Activated CD4-positive, alpha-beta T cell treated with anti-CD3 and anti-CD28 coated beads, Interleukin-2, amount 10 ng/mL, durations not matched to agents 7 days and 5 days (primary cell): Measurements from ENCODE around the gene IRX3. TPM values are rescaled to one million over a fixed set of nuclear protein-coding genes. Genes with fewer than 3 reads are reported as not detected.
A peak's percentile ranks its signal among the peaks of the same experiment; 100 is the strongest.

Experiments used
- CTCF ChIA-PET: fragments of 350-600 bp; sonication (Branson Sonifier 250); formaldehyde crosslinking; loops from one replicate; lab custom pipeline; 2021; ENCODE audit warnings: antibody characterized with exemption; lab: Charles Lee
- POLR2A ChIA-PET: fragments of 350-600 bp; sonication (Branson Sonifier 250); formaldehyde crosslinking; loops from one replicate; lab custom pipeline; 2021; ENCODE audit warnings: antibody characterized with exemption; lab: Charles Lee
- DNase-seq: peaks from one replicate; pipeline ENCODE4 v3.0.0-alpha.2; 2020
- H3K27ac Mint-ChIP-seq: one replicate; pipeline ENCODE4 v1.8.0; 2021; ENCODE audit warnings: mild to moderate bottlenecking, moderate library complexity, mixed read lengths
- H3K27me3 Mint-ChIP-seq: one replicate; pipeline ENCODE4 v1.8.0; 2021; ENCODE audit warnings: mixed read lengths
- H3K36me3 Mint-ChIP-seq: one replicate; pipeline ENCODE4 v1.8.0; 2021; ENCODE audit warnings: low read depth, mixed read lengths
- H3K4me1 Mint-ChIP-seq: one replicate; pipeline ENCODE4 v1.8.0; 2021; ENCODE audit warnings: mixed read lengths
- H3K4me3 Mint-ChIP-seq: one replicate; pipeline ENCODE4 v1.8.0; 2021; ENCODE audit warnings: mild to moderate bottlenecking, moderate library complexity, mixed read lengths
- H3K9me3 Mint-ChIP-seq: one replicate; pipeline ENCODE4 v1.8.0; 2021; ENCODE audit warnings: mixed read lengths
- total RNA-seq, 2 experiments: library from RNA; stranded (reverse); gene quantifications; one replicate each; pipeline ENCODE4 v1.2.3, GENCODE V29; 2021

IRX3 gene
- total RNA-seq, 2 experiments from 2014 or later: not detected

DNA sequence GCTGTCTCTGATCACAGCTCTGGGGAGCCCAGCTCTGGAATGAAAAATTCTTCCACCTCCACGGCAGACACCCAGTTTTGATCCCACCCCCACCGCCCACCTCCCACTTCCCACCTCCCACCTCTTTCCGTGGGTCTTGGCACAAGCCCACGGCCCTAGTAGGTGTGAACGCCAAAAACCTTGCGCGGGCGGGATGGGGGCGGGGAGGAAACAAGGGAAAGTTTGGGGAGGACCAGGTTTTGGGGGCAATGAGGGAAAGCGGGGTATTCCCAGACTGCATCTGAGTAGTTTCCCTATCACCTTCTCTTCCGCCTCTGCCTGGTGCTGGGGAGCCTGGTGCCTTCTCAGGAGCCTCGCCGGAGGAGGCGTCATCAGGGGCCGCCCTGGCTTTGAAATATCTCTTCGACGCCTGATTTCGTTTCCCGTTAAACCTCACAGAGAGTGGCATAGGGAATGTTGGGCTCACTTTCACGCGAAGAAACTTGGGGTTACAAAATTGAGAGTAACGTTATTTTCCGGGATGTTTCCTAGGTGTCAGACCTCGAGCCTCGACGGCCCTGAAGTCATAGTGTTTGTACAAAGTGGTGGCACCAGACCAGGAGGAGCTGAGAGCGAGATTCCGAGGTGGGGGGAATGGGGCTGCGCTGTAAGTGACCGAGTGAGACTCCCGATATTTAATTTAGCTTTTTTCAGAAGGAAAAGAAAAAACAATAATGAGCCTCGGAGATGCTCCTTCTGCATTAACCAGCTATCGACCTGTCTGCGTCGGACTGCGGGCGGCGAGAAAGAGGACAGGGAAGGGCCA, 1.6 kb upstream of the IRX3 start:
- Mint-ChIP-seq H3K27me3 (peaks cover 76% of the 10 kb centered on the region), H3K27ac (no peak overlapping the region), H3K4me3 (no peak overlapping the region), H3K36me3 (peaks cover 11% of the 10 kb centered on the region), H3K4me1 (peaks cover 20% of the 10 kb centered on the region), H3K9me3 (no peaks in the 10 kb centered on the region)
- CTCF ChIA-PET: no interaction called here
- POLR2A ChIA-PET: no interaction called here
- DNase-seq: no peak

GRCh38 chr16:54287131-54288029, 793 bp upstream of the IRX3 start:
- Mint-ChIP-seq H3K27me3 (peaks cover 78% of the 10 kb centered on the region), H3K36me3 (peaks cover 11% of the 10 kb centered on the region), H3K4me1 (peaks cover 23% of the 10 kb centered on the region), H3K4me3 (no peak overlapping the region), H3K27ac (no peak overlapping the region), H3K9me3 (no peaks in the 10 kb centered on the region)
- CTCF ChIA-PET: no interaction called here
- no peak for DNase-seq
- POLR2A ChIA-PET: no interaction called here

DNA sequence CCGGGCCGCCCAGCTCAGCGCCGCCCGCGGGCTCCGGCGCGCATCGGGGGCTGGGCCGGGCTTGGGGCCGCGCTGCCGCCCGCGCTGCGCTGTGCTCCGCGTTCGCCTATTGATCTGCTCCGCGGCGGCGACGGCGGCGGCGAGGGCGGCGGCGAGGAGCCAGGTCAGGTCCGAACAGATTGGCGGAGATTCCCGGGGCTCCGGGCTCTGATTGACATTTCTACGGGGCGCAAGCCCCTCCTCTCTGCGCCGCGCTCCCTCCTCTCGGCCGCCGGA, 559 bp downstream of the IRX3 start:
- peak overlapping the region; percentile 66 for H3K4me3 Mint-ChIP-seq
- ChIA-PET CTCF (no interaction called here), POLR2A (no interaction called here)
- no peak for DNase-seq
- H3K4me1 Mint-ChIP-seq: peaks cover 23% of the 10 kb centered on the region
- H3K27ac Mint-ChIP-seq: no peak overlapping the region
- no peaks in the 10 kb centered on the region for H3K9me3 Mint-ChIP-seq
- peaks cover 11% of the 10 kb centered on the region for H3K36me3 Mint-ChIP-seq
- H3K27me3 Mint-ChIP-seq: peaks cover 78% of the 10 kb centered on the region

GRCh38 chr16:54285414-54286089, 1.0 kb downstream of the IRX3 start:
- H3K9me3 Mint-ChIP-seq: no peaks in the 10 kb centered on the region
- H3K27ac Mint-ChIP-seq: no peak overlapping the region
- peak overlapping the region; percentile 41 for H3K4me3 Mint-ChIP-seq
- DNase-seq: no peak
- ChIA-PET POLR2A (no interaction called here), CTCF (interaction anchor here (0.6 to 0.9 kb wide), 2 partner anchors 13 to 1053 kb away, joined by 3 read pairs; no protein-coding TSS in a partner anchor)
- peaks cover 78% of the 10 kb centered on the region for H3K27me3 Mint-ChIP-seq
- H3K4me1 Mint-ChIP-seq: peaks cover 20% of the 10 kb centered on the region
- peaks cover 8% of the 10 kb centered on the region for H3K36me3 Mint-ChIP-seq

GRCh38 chr16:54284931-54285413, 1.6 kb downstream of the IRX3 start:
- CTCF ChIA-PET: interaction anchor here (0.6 to 0.9 kb wide), 2 partner anchors 13 to 1052 kb away, joined by 3 read pairs; no protein-coding TSS in a partner anchor
- H3K27ac Mint-ChIP-seq: no peak overlapping the region
- H3K36me3 Mint-ChIP-seq: peaks cover 8% of the 10 kb centered on the region
- peak overlapping the region; percentile 41 for H3K4me3 Mint-ChIP-seq
- DNase-seq: no peak
- peaks cover 20% of the 10 kb centered on the region for H3K4me1 Mint-ChIP-seq
- POLR2A ChIA-PET: no interaction called here
- peaks cover 79% of the 10 kb centered on the region for H3K27me3 Mint-ChIP-seq
- no peaks in the 10 kb centered on the region for H3K9me3 Mint-ChIP-seq

GRCh38 chr16:54284319-54284930, 2.2 kb downstream of the IRX3 start:
- ChIA-PET POLR2A (no interaction called here), CTCF (interaction anchor here (0.7 to 0.9 kb wide), 2 partner anchors 14 to 646 kb away, joined by 3 to 4 read pairs; partner anchors contain the start of gene IRX5)
- no peak overlapping the region for H3K4me3 Mint-ChIP-seq
- DNase-seq: no peak
- H3K36me3 Mint-ChIP-seq: peaks cover 5% of the 10 kb centered on the region
- peaks cover 79% of the 10 kb centered on the region for H3K27me3 Mint-ChIP-seq
- H3K27ac Mint-ChIP-seq: no peak overlapping the region
- H3K4me1 Mint-ChIP-seq: peaks cover 20% of the 10 kb centered on the region
- H3K9me3 Mint-ChIP-seq: no peaks in the 10 kb centered on the region

DNA sequence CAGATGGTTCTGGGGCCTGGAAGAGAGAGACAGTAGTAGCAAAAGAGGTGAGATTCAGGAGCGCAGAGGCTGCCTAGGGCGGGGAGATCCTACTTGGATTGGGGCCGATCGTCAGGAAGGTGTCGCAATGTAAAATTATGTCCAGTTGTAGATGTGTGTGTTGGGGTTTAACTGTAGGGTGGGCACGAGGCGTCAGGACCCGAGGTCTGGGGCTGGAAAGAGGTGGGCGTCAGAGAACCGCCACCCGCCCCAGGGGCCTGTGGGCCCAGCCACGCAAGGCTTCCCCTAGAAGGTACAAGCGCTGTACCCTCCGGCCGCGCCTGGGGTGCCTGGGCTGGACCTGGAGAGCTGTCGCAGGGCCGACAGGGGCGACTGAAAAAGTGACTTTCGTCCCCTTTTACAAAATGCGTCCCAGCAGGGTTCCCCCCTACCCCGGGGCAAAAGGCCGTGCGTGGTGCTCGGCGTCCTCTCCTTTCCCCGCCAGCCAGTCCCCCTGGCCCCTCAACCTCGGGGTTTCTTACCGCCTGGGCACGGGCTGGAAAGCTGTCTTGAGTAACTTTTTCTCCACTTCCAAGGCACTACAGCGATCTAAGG, 2.8 kb downstream of the IRX3 start:
- no peak overlapping the region for H3K4me3 Mint-ChIP-seq
- H3K36me3 Mint-ChIP-seq: peaks cover 4% of the 10 kb centered on the region
- POLR2A ChIA-PET: no interaction called here
- peaks cover 76% of the 10 kb centered on the region for H3K27me3 Mint-ChIP-seq
- no peaks in the 10 kb centered on the region for H3K9me3 Mint-ChIP-seq
- DNase-seq: no peak
- peaks cover 20% of the 10 kb centered on the region for H3K4me1 Mint-ChIP-seq
- no peak overlapping the region for H3K27ac Mint-ChIP-seq
- CTCF ChIA-PET: interaction anchor here (0.7 kb wide), 1 partner anchor 647 kb away, joined by 4 read pairs; the partner anchor contains the start of gene IRX5

DNA sequence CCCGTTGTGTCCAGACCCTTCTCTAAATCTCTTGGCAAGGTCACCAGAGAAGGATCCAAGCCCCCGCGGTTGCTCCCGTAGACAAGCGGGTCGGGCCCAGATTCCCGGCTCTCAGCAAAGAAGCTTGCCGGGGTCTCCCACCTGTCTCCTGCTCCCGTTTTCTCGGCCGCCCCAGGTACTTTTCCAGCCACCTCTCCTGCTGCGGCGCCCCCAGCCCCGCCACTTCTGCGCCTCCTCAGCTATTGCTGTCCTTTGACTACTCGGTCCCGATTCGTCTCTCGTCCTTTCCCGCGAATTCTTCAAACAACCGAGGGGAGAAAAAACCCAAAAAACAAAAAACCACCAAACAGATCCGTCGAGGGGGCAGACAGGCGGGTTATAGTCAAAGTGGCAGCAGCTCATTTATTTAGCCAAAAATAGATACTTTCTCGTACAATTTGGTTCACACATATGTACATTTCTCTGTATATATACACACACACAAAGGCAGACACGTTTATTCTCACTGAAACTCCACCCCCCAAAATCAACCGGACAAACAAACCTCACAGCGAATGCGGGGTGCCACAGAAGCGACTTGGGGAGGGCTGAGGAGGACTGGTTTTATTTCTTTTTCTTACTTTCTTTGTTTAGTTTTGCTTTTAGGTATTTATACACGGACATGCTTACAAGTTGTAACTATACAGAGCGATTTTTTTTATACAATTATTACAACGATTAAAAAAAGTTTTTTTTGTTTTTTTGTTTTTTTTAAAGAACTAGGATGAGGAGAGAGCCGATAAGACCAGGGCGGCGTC, 3.5 kb downstream of the IRX3 start:
- no peak overlapping the region for H3K4me3 Mint-ChIP-seq
- no peak for DNase-seq

GRCh38 chr16:54282202-54282927, 4.2 kb downstream of the IRX3 start:
- no peak for DNase-seq
- no peak overlapping the region for H3K4me3 Mint-ChIP-seq
- no peaks in the 10 kb centered on the region for H3K36me3 Mint-ChIP-seq
- H3K27me3 Mint-ChIP-seq: peaks cover 64% of the 10 kb centered on the region
- H3K27ac Mint-ChIP-seq: no peak overlapping the region
- ChIA-PET CTCF (interaction anchor here (0.9 kb wide), 1 partner anchor 12 kb away, joined by 3 read pairs; no protein-coding TSS in a partner anchor), POLR2A (no interaction called here)
- no peaks in the 10 kb centered on the region for H3K9me3 Mint-ChIP-seq
- peaks cover 21% of the 10 kb centered on the region for H3K4me1 Mint-ChIP-seq

More for the DNA sequence above, 3.5 kb downstream of the IRX3 start:
- H3K27me3 Mint-ChIP-seq: peaks cover 70% of the 10 kb centered on the region
- H3K36me3 Mint-ChIP-seq: no peaks in the 10 kb centered on the region
- CTCF ChIA-PET: interaction anchor here (0.9 kb wide), 1 partner anchor 13 kb away, joined by 3 read pairs; no protein-coding TSS in a partner anchor
- no peak overlapping the region for H3K27ac Mint-ChIP-seq
- H3K4me1 Mint-ChIP-seq: peaks cover 21% of the 10 kb centered on the region
- POLR2A ChIA-PET: no interaction called here
- no peaks in the 10 kb centered on the region for H3K9me3 Mint-ChIP-seq

DNA sequence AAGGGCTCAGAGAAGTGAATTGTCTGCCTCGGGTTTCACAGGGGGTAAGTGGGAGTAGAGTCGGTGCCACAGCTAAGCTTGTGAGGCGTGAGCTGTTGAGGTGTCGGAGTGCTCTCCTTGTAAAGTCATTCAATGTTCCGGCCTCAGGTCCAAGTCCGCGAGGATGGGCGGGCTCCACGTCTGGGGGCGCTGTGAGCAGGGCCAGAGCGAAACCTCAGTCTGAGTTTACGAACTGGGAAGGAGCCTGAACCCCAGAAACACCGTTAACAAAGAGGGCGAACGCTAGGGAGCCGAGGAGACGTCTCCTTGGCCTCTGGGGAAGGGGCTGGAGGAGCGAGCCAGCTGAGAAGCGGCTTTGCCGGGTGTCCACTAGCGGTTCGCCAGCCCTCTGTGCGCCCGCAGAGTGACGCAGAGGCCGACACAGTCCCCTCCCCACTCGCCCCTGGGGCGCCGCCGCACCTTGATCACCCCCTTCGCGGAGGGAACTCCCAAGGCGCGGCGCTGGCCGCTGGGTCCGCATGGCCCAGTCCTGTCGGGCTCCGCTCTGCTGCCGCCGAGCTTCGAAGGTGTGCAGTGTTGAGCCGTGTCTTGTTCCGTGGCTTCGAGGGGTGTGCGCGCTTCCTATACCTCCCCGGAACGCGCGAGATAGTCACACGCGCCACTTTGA, 4.9 kb downstream of the IRX3 start:
- Mint-ChIP-seq H3K36me3 (no peaks in the 10 kb centered on the region), H3K27ac (no peak overlapping the region), H3K4me3 (no peak overlapping the region), H3K9me3 (no peaks in the 10 kb centered on the region), H3K27me3 (peaks cover 59% of the 10 kb centered on the region), H3K4me1 (peaks cover 21% of the 10 kb centered on the region)
- ChIA-PET POLR2A (no interaction called here), CTCF (interaction anchor here (0.6 kb wide), 2 partner anchors 421 to 671 kb away, joined by 3 read pairs; no protein-coding TSS in a partner anchor)
- no peak for DNase-seq
